HUES6 (cell line): ENCODE results near the gene GPHA2.

Source experiments
- H3K27ac ChIP-seq: 2 replicates; pipeline ENCODE4 v1.7.0; 2013; ENCODE audit warnings: low read depth, mild to moderate bottlenecking, low read length, inconsistent platforms
- H3K27me3 ChIP-seq: 2 replicates; pipeline ENCODE4 v1.6.1; 2013; ENCODE audit warnings: low read length; ENCODE audit not compliant: control insufficient read depth, insufficient read depth
- H3K36me3 ChIP-seq: 2 replicates; pipeline ENCODE4 v1.6.1; 2013; ENCODE audit warnings: low read length; ENCODE audit not compliant: control insufficient read depth, insufficient read depth
- H3K4me1 ChIP-seq: 2 replicates; pipeline ENCODE4 v1.6.1; 2013; ENCODE audit warnings: low read length; ENCODE audit not compliant: control insufficient read depth, insufficient read depth
- H3K4me3 ChIP-seq: 2 replicates; pipeline ENCODE4 v1.5.1; 2013; ENCODE audit warnings: low read depth, low read length
- H3K9ac ChIP-seq: one replicate; pipeline ENCODE4 v1.6.1; 2013; ENCODE audit warnings: mild to moderate bottlenecking, low read length
- H3K9me3 ChIP-seq: 2 replicates; pipeline ENCODE4 v1.6.1; 2013; ENCODE audit warnings: low read depth, low read length; ENCODE audit not compliant: control insufficient read depth, insufficient read depth

GPHA2 gene

GRCh38 chr11:64930340-64930739 is 5.4 kb downstream of the GPHA2 start:
- H3K36me3 ChIP-seq = peaks cover 4% of the 10 kb centered on the region; the same call in 1 of the 2 replicates
- no peak overlapping the region for H3K27ac ChIP-seq
- H3K4me1 ChIP-seq = peaks cover 4% of the 10 kb centered on the region
- H3K9ac ChIP-seq = no peak overlapping the region
- H3K4me3 ChIP-seq = no peak overlapping the region
- no peaks in the 10 kb centered on the region for H3K9me3 ChIP-seq
- peaks cover under 1% of the 10 kb centered on the region; the same call in 1 of the 2 replicates for H3K27me3 ChIP-seq

- H3K27ac ChIP-seq = no peak overlapping the region
These were observed 6.1 kb downstream of the GPHA2 start for GRCh38 chr11:64929625-64930024.

GRCh38 chr11:64928957-64929356 is 6.7 kb downstream of the GPHA2 start:
- H3K27me3 ChIP-seq = peaks cover 6% of the 10 kb centered on the region
- H3K36me3 ChIP-seq = peaks cover 4% of the 10 kb centered on the region; the same call in 1 of the 2 replicates

More at GRCh38 chr11:64929625-64930024, 6.1 kb downstream of the GPHA2 start:
- Histone ChIP-seq H3K9ac (no peak overlapping the region), H3K36me3 (peaks cover 4% of the 10 kb centered on the region; the same call in 1 of the 2 replicates), H3K4me1 (no peaks in the 10 kb centered on the region; the same call in 1 of the 2 replicates), H3K4me3 (no peak overlapping the region), H3K9me3 (no peaks in the 10 kb centered on the region), H3K27me3 (peaks cover 6% of the 10 kb centered on the region)

GRCh38 chr11:64926689-64927088 is 9.0 kb downstream of the GPHA2 start:
- H3K4me3 ChIP-seq = no peak overlapping the region
- peaks cover 4% of the 10 kb centered on the region; the same call in 1 of the 2 replicates for H3K36me3 ChIP-seq
- no peaks in the 10 kb centered on the region for H3K9me3 ChIP-seq
- peaks cover 6% of the 10 kb centered on the region for H3K27me3 ChIP-seq
- H3K9ac ChIP-seq = no peak overlapping the region
- no peak overlapping the region for H3K27ac ChIP-seq
- peaks cover 6% of the 10 kb centered on the region for H3K4me1 ChIP-seq

More at GRCh38 chr11:64928957-64929356, 6.7 kb downstream of the GPHA2 start:
- no peak overlapping the region for H3K4me3 ChIP-seq
- no peak overlapping the region for H3K9ac ChIP-seq
- no peaks in the 10 kb centered on the region for H3K9me3 ChIP-seq
- no peaks in the 10 kb centered on the region; the same call in 1 of the 2 replicates for H3K4me1 ChIP-seq
- H3K27ac ChIP-seq = no peak overlapping the region

- Histone ChIP-seq H3K9me3 (no peaks in the 10 kb centered on the region), H3K9ac (no peak overlapping the region), H3K36me3 (peaks cover 4% of the 10 kb centered on the region; the same call in 1 of the 2 replicates), H3K4me3 (peak overlapping the region; percentile 63), H3K4me1 (peaks cover 6% of the 10 kb centered on the region), H3K27ac (no peak overlapping the region), H3K27me3 (peaks cover 6% of the 10 kb centered on the region)
These were observed 9.9 kb downstream of the GPHA2 start for GRCh38 chr11:64925536-64926436.

- H3K27ac ChIP-seq = no peak overlapping the region
- H3K4me1 ChIP-seq = peaks cover 6% of the 10 kb centered on the region
- no peaks in the 10 kb centered on the region for H3K36me3 ChIP-seq
- no peaks in the 10 kb centered on the region for H3K9me3 ChIP-seq
- H3K27me3 ChIP-seq = peaks cover 6% of the 10 kb centered on the region
- H3K4me3 ChIP-seq = peak overlapping the region; percentile 63
- no peak overlapping the region for H3K9ac ChIP-seq
These were observed 10.8 kb downstream of the GPHA2 start for GRCh38 chr11:64924910-64925284.

- peak within 1 kb of the TSS; percentile 26; the same call in 1 of the 2 replicates for H3K27ac ChIP-seq
These were observed 11.5 kb downstream of the GPHA2 start, which contains the start of gene PPP2R5B for GRCh38 chr11:64923944-64924909. Gene PPP2R5B (plus strand): TSS chr11:64924689. CDS start chr11:64925735, 1,046 bp downstream.

GRCh38 chr11:64923151-64923661 is 12.5 kb downstream of the GPHA2 start:
- Histone ChIP-seq H3K9me3 (no peaks in the 10 kb centered on the region), H3K4me1 (peaks cover 6% of the 10 kb centered on the region), H3K36me3 (no peaks in the 10 kb centered on the region), H3K27me3 (peaks cover 6% of the 10 kb centered on the region), H3K9ac (no peak overlapping the region), H3K4me3 (no peak overlapping the region), H3K27ac (no peak overlapping the region)

More at GRCh38 chr11:64923944-64924909, 11.5 kb downstream of the GPHA2 start, which contains the start of gene PPP2R5B:
- Histone ChIP-seq H3K27me3 (peaks cover 6% of the 10 kb centered on the region), H3K9ac (peak within 1 kb of the TSS; percentile 36), H3K4me3 (peak within 1 kb of the TSS; percentile 63), H3K36me3 (no peaks in the 10 kb centered on the region), H3K9me3 (no peaks in the 10 kb centered on the region), H3K4me1 (peaks cover 6% of the 10 kb centered on the region)

GRCh38 chr11:64921384-64921783 is 14.3 kb downstream of the GPHA2 start:
- peaks cover 6% of the 10 kb centered on the region for H3K27me3 ChIP-seq
- H3K9ac ChIP-seq = no peak overlapping the region
- no peaks in the 10 kb centered on the region for H3K36me3 ChIP-seq
- H3K9me3 ChIP-seq = no peaks in the 10 kb centered on the region
- H3K27ac ChIP-seq = no peak overlapping the region
- H3K4me1 ChIP-seq = peaks cover 9% of the 10 kb centered on the region
- H3K4me3 ChIP-seq = no peak overlapping the region

- Histone ChIP-seq H3K36me3 (no peaks in the 10 kb centered on the region), H3K27ac (no peak overlapping the region), H3K9me3 (no peaks in the 10 kb centered on the region), H3K27me3 (peaks cover 3% of the 10 kb centered on the region), H3K4me3 (no peak overlapping the region), H3K9ac (no peak overlapping the region), H3K4me1 (peaks cover 16% of the 10 kb centered on the region)
These were observed 15.6 kb downstream of the GPHA2 start for GRCh38 chr11:64920124-64920523.
